Trophoblast cell (in vitro differentiated cells and primary cell): ENCODE data around the gene SLC35E1.

Source experiments
- DNase-seq, 2 donors: peaks; one replicate each; pipeline ENCODE4 v3.0.0-alpha.2; 2016
- H2AFZ ChIP-seq: 2 replicates; pipeline ENCODE4 v1.6.1; 2013; ENCODE audit warnings: low read length, moderate library complexity, mild to moderate bottlenecking; ENCODE audit not compliant: insufficient read depth, poor library complexity
- H2AK5ac ChIP-seq: 2 replicates; pipeline ENCODE4 v1.6.1; 2013; ENCODE audit warnings: mild to moderate bottlenecking, low read length
- H2BK120ac ChIP-seq: 2 replicates; pipeline ENCODE4 v1.6.1; 2013; ENCODE audit warnings: low read length, mild to moderate bottlenecking, moderate library complexity; ENCODE audit not compliant: insufficient read depth, poor library complexity
- H2BK12ac ChIP-seq: 2 replicates; pipeline ENCODE4 v1.6.1; 2013; ENCODE audit warnings: mild to moderate bottlenecking, low read length, moderate library complexity
- H2BK5ac ChIP-seq: 2 replicates; pipeline ENCODE4 v1.6.1; 2013; ENCODE audit warnings: low read length, low read depth, moderate library complexity, mild to moderate bottlenecking; ENCODE audit not compliant: poor library complexity
- H3K14ac ChIP-seq: 2 replicates; pipeline ENCODE4 v1.6.1; 2013; ENCODE audit warnings: mild to moderate bottlenecking, low read length
- H3K18ac ChIP-seq: 2 replicates; pipeline ENCODE4 v1.6.1; 2013; ENCODE audit warnings: mild to moderate bottlenecking, low read length
- H3K23ac ChIP-seq: 2 replicates; pipeline ENCODE4 v1.6.1; 2013; ENCODE audit warnings: low read length
- H3K27ac ChIP-seq: 2 replicates; pipeline ENCODE4 v1.5.1; 2013; ENCODE audit warnings: low read depth, mild to moderate bottlenecking, inconsistent platforms, low read length, moderate library complexity
- H3K27me3 ChIP-seq: 2 replicates; pipeline ENCODE4 v1.6.1; 2013; ENCODE audit warnings: inconsistent platforms, mild to moderate bottlenecking, low read length, moderate library complexity; ENCODE audit not compliant: insufficient read depth
- H3K36me3 ChIP-seq, 2 experiments: 1 replicate in 1 of 2; 2 replicates in 1 of 2; pipeline ENCODE4 v1.6.1; 2013; ENCODE audit warnings: low read length in 2 of 2, mild to moderate bottlenecking in 2 of 2, moderate library complexity in 1 of 2; ENCODE audit not compliant: insufficient read depth in 2 of 2, control insufficient read depth in 1 of 2
- H3K4ac ChIP-seq: 2 replicates; pipeline ENCODE4 v1.6.1; 2013; ENCODE audit warnings: low read depth, mild to moderate bottlenecking, low read length, moderate library complexity
- H3K4me1 ChIP-seq, 2 experiments: 1 replicate in 1 of 2; 2 replicates in 1 of 2; pipeline ENCODE4 v1.6.1; 2013; ENCODE audit warnings: low read length in 2 of 2, mild to moderate bottlenecking in 2 of 2, moderate library complexity in 1 of 2; ENCODE audit not compliant: insufficient read depth in 2 of 2, control insufficient read depth in 1 of 2
- H3K4me2 ChIP-seq: 2 replicates; pipeline ENCODE4 v1.6.1; 2013; ENCODE audit warnings: inconsistent platforms, mild to moderate bottlenecking, low read length, moderate library complexity
- H3K4me3 ChIP-seq: 2 replicates; pipeline ENCODE4 v1.5.1; 2013; ENCODE audit warnings: mild to moderate bottlenecking, low read depth, low read length, inconsistent platforms
- H3K79me1 ChIP-seq: one replicate; pipeline ENCODE4 v1.6.1; 2013; ENCODE audit warnings: low read length
- H3K79me2 ChIP-seq: 2 replicates; pipeline ENCODE4 v1.6.1; 2013; ENCODE audit warnings: low read length, mild to moderate bottlenecking; ENCODE audit not compliant: control insufficient read depth, insufficient read depth, poor library complexity
- H3K9ac ChIP-seq: 2 replicates; pipeline ENCODE4 v1.6.1; 2013; ENCODE audit warnings: mild to moderate bottlenecking, low read length
- H3K9me3 ChIP-seq: 2 replicates; pipeline ENCODE4 v1.6.1; 2013; ENCODE audit warnings: low read depth, mild to moderate bottlenecking, control low read depth, inconsistent platforms, low read length; ENCODE audit not compliant: insufficient read depth
- H4K12ac ChIP-seq: 2 replicates; pipeline ENCODE4 v1.6.1; 2013; ENCODE audit warnings: low read depth, mild to moderate bottlenecking, low read length, moderate library complexity
- H4K8ac ChIP-seq: 2 replicates; pipeline ENCODE4 v1.6.1; 2013; ENCODE audit warnings: low read depth, mild to moderate bottlenecking, low read length, moderate library complexity
- H4K91ac ChIP-seq: one replicate; pipeline ENCODE4 v1.6.1; 2013; ENCODE audit warnings: low read depth, mild to moderate bottlenecking, low read length, moderate library complexity
- WGBS: extraction: QIAGEN DNeasy Blood & Tissue Kit; methylation state at CpG from one replicate; pipeline ENCODE4 v1.1.7; 2013; ENCODE audit warnings: missing lambda C conversion rate; ENCODE audit not compliant: insufficient read length, insufficient coverage; ENCODE audit errors: extremely low coverage; 5-methylcytosine and 5-hydroxymethylcytosine counted together

SLC35E1 gene

GRCh38 chr19:16540948-16541347 lies 31.3 kb downstream of the SLC35E1 start:
- H3K4me2 ChIP-seq = peak overlapping the region; percentile 72
- H3K79me2 ChIP-seq = peaks cover 28% of the 10 kb centered on the region
- H4K91ac ChIP-seq = no peak overlapping the region
- peaks cover 28 to 37% of the 10 kb centered on the region in 2 experiments for H3K36me3 ChIP-seq
- no CpG with 5 or more reads among the region's 12 CpGs for WGBS
- no peak overlapping the region for H3K14ac ChIP-seq
- H3K23ac ChIP-seq = no peak overlapping the region
- peaks cover 1% of the 10 kb centered on the region for H3K9me3 ChIP-seq
- no peak overlapping the region for H3K4me3 ChIP-seq
- H2BK120ac ChIP-seq = no peak overlapping the region
- H4K12ac ChIP-seq = no peak overlapping the region
- no peak overlapping the region for H3K18ac ChIP-seq
- no peak overlapping the region for H3K27ac ChIP-seq
- H3K27me3 ChIP-seq = no peaks in the 10 kb centered on the region
- H3K9ac ChIP-seq = no peak overlapping the region
- H3K79me1 ChIP-seq = peaks cover 11% of the 10 kb centered on the region
- no peak overlapping the region for H2BK12ac ChIP-seq
- no peak overlapping the region for H2AFZ ChIP-seq
- no peak overlapping the region for H2BK5ac ChIP-seq
- no peak overlapping the region for H4K8ac ChIP-seq
- no peak overlapping the region for H2AK5ac ChIP-seq
- DNase-seq = no peak
- peaks cover 7% of the 10 kb centered on the region in 2 experiments for H3K4me1 ChIP-seq
- peak overlapping the region; percentile 94 for H3K4ac ChIP-seq

GRCh38 chr19:16537111-16537510 lies 35.1 kb downstream of the SLC35E1 start:
- Histone ChIP-seq H3K79me1 (peaks cover 5% of the 10 kb centered on the region), H3K4me1 (peaks cover 5 to 7% of the 10 kb centered on the region in 2 experiments), H4K12ac (no peak overlapping the region), H3K4me2 (no peak overlapping the region), H4K91ac (no peak overlapping the region), H3K36me3 (peaks cover 62 to 72% of the 10 kb centered on the region in 2 experiments), H2BK5ac (no peak overlapping the region), H4K8ac (no peak overlapping the region), H2AK5ac (no peak overlapping the region), H2AFZ (no peak overlapping the region), H3K9me3 (peaks cover 1% of the 10 kb centered on the region), H3K14ac (no peak overlapping the region), H3K23ac (no peak overlapping the region), H2BK120ac (no peak overlapping the region), H3K27me3 (no peaks in the 10 kb centered on the region), H3K79me2 (peaks cover 21% of the 10 kb centered on the region), H3K4me3 (no peak overlapping the region), H3K4ac (peak overlapping the region; percentile 38), H3K27ac (no peak overlapping the region), H2BK12ac (no peak overlapping the region), H3K9ac (peak overlapping the region; percentile 7), H3K18ac (no peak overlapping the region)
- no peak for DNase-seq
- WGBS = no CpG with 5 or more reads among the region's 13 CpGs

- no peak overlapping the region for H3K27ac ChIP-seq
- H3K23ac ChIP-seq = no peak overlapping the region
- peaks cover 1% of the 10 kb centered on the region for H3K9me3 ChIP-seq
- no CpG with 5 or more reads among the region's 9 CpGs for WGBS
- no peaks in the 10 kb centered on the region for H3K27me3 ChIP-seq
- peaks cover 72 to 82% of the 10 kb centered on the region in 2 experiments for H3K36me3 ChIP-seq
- peaks cover 2 to 3% of the 10 kb centered on the region in 2 experiments for H3K4me1 ChIP-seq
- no peak overlapping the region for H2AFZ ChIP-seq
- no peak overlapping the region for H2BK12ac ChIP-seq
- no peak overlapping the region for H3K4me2 ChIP-seq
- H3K4ac ChIP-seq = peak overlapping the region; percentile 29
- no peak overlapping the region for H3K9ac ChIP-seq
- no peak overlapping the region for H4K91ac ChIP-seq
- no peak overlapping the region for H3K4me3 ChIP-seq
- H2BK120ac ChIP-seq = no peak overlapping the region
- H4K12ac ChIP-seq = no peak overlapping the region
- H4K8ac ChIP-seq = no peak overlapping the region
- no peak overlapping the region for H3K14ac ChIP-seq
- no peak overlapping the region for H2AK5ac ChIP-seq
- peak overlapping the region; percentile 13 for H3K18ac ChIP-seq
- DNase-seq = no peak
- peaks cover 11% of the 10 kb centered on the region for H3K79me2 ChIP-seq
- no peaks in the 10 kb centered on the region for H3K79me1 ChIP-seq
- H2BK5ac ChIP-seq = no peak overlapping the region
Measured at GRCh38 chr19:16536130-16536529, 36.1 kb downstream of the SLC35E1 start.

GRCh38 chr19:16535381-16535780 lies 36.8 kb downstream of the SLC35E1 start:
- Histone ChIP-seq H3K18ac (no peak overlapping the region), H2AK5ac (no peak overlapping the region), H3K4me2 (no peak overlapping the region), H4K8ac (no peak overlapping the region), H3K9ac (no peak overlapping the region), H3K23ac (no peak overlapping the region), H2AFZ (no peak overlapping the region), H3K14ac (no peak overlapping the region), H3K4ac (peak overlapping the region; percentile 31), H2BK120ac (no peak overlapping the region), H3K79me1 (no peaks in the 10 kb centered on the region), H2BK5ac (no peak overlapping the region), H2BK12ac (no peak overlapping the region), H3K4me3 (no peak overlapping the region), H3K36me3 (peaks cover 79 to 83% of the 10 kb centered on the region in 2 experiments), H4K91ac (no peak overlapping the region), H3K4me1 (no peaks in the 10 kb centered on the region), H3K9me3 (peaks cover 1% of the 10 kb centered on the region), H3K27me3 (no peaks in the 10 kb centered on the region), H4K12ac (no peak overlapping the region), H3K27ac (no peak overlapping the region), H3K79me2 (peaks cover 5% of the 10 kb centered on the region)
- whole genome bisulfite sequencing = no CpG with 5 or more reads among the region's 18 CpGs
- no peak for DNase-seq
